ENCODE results near the gene TLE5.

DNA sequence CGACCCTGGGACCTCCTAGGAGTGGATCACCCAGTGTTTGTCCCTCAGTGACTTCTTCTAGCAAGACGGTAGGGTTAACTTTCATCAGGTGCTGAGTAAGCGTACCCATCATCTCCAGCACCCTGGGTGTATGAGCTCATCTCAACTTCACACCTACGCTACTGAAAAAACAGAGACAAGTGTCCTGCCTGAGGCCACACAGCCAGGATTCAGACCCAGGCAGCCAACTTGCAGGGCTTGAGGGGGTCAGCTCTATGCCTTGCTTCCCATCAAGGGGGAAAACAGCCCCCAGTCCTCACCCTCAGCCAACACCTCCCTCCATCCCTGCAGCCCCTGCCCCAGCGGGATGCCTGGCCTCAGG is 37.8 kb downstream of the TLE5 start:
- no peak for TF ChIP-seq TRIM24 (IDR thresholded peaks at IDR 0.05)
- no peak for TF ChIP-seq RCOR1 (IDR thresholded peaks at IDR 0.05; ENCODE audit: borderline replicate concordance in 1 of 2, low read depth in 2 of 2, low read length in 2 of 2)
- no peak for TF ChIP-seq POLR2A (conservative IDR thresholded peaks at IDR 0.05)
- TF ChIP-seq MBD2 (IDR thresholded peaks at IDR 0.05; ENCODE audit: borderline replicate concordance, low read depth) = no peak
- TF ChIP-seq, protein P1, sequence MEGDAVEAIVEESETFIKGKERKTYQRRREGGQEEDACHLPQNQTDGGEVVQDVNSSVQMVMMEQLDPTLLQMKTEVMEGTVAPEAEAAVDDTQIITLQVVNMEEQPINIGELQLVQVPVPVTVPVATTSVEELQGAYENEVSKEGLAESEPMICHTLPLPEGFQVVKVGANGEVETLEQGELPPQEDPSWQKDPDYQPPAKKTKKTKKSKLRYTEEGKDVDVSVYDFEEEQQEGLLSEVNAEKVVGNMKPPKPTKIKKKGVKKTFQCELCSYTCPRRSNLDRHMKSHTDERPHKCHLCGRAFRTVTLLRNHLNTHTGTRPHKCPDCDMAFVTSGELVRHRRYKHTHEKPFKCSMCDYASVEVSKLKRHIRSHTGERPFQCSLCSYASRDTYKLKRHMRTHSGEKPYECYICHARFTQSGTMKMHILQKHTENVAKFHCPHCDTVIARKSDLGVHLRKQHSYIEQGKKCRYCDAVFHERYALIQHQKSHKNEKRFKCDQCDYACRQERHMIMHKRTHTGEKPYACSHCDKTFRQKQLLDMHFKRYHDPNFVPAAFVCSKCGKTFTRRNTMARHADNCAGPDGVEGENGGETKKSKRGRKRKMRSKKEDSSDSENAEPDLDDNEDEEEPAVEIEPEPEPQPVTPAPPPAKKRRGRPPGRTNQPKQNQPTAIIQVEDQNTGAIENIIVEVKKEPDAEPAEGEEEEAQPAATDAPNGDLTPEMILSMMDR (IDR thresholded peaks at IDR 0.05 in 2 of 3, conservative IDR thresholded peaks at IDR 0.05 in 1 of 3; ENCODE audit: insufficient read depth in 2 of 3, low read depth in 1 of 3, low read length in 3 of 3) = no peak
- no peak for TF ChIP-seq PTBP1 (IDR thresholded peaks at IDR 0.05; ENCODE audit: low read depth, low read length)
- no peak for TF ChIP-seq MAZ (CRISPR knock-in tag; conservative IDR thresholded peaks at IDR 0.05 in 1 of 2, IDR thresholded peaks at IDR 0.05 in 1 of 2)
- no peak for TF ChIP-seq SP1 (CRISPR knock-in tag; IDR thresholded peaks at IDR 0.05)

All from K562 (cell line).